HepG2 (cell line): ENCODE measurements around the gene MTA3. TPM values are rescaled to one million over a fixed set of nuclear protein-coding genes. Genes with fewer than 3 reads are reported as not detected.

Source experiments
- ATAC-seq: fragments of 200-7000 bp; cut with Tn5 transposase; 3 replicates; pipeline ENCODE4 v1.9.1; 2020; ENCODE audit warnings: mild to moderate bottlenecking, moderate library complexity
- BruUV-seq: library from RNA; stranded (reverse); fragments of 400-500 nt; replicated peaks from 2 replicates; lab custom pipeline; 2021; lab: Mats Ljungman, UMichigan
- CTCF ChIA-PET: fragments of 300-600 bp; formaldehyde crosslinking; extraction: SDS; loops from one replicate; lab custom pipeline; 2021; ENCODE audit warnings: low total read pairs, inconsistent platforms, low intra/inter-chr PET ratio; lab: Yijun Ruan, JAX
- POLR2A ChIA-PET: fragments of 350-600 bp; sonication (Branson Sonifier 250); formaldehyde crosslinking; loops from one replicate; lab custom pipeline; 2020; ENCODE audit warnings: antibody characterized with exemption, inconsistent platforms; lab: Yijun Ruan, JAX
- DNase-seq: peaks from one replicate; pipeline ENCODE4 v3.0.0-alpha.2; 2015; ENCODE audit warnings: low spot score
- FAIRE-seq: peaks from 3 replicates; lab custom pipeline; 2011; peaks lifted over from hg19 to GRCh38; lab: Jason Lieb, UNC
- H2AFZ ChIP-seq: one replicate; pipeline ENCODE4 v1.6.1; 2011; ENCODE audit warnings: low read length, inconsistent platforms
- H3K27ac ChIP-seq: fragments of 300-600 bp; 3 replicates; pipeline ENCODE4 v1.8.0; 2011; ENCODE audit warnings: mixed run types, mild to moderate bottlenecking, mixed read lengths, low read length, inconsistent platforms; ENCODE audit not compliant: insufficient read depth; ENCODE audit errors: extremely low read length
- H3K27me3 ChIP-seq, 2 experiments: fragments of 200-600 bp in 1 of 2; 2 replicates in 1 of 2; 3 replicates in 1 of 2; pipeline versions ENCODE4 v1.6.0 to v1.8.0; 2011; ENCODE audit warnings: low read length in 2 of 2, mild to moderate bottlenecking in 2 of 2, moderate library complexity in 2 of 2, inconsistent platforms in 1 of 2; ENCODE audit not compliant: insufficient read depth in 2 of 2, control insufficient read depth in 1 of 2
- H3K36me3 ChIP-seq, 2 experiments: fragments of 200-600 bp in 1 of 2; replicated peaks in 1 of 2; 2 replicates in 1 of 2; 3 replicates in 1 of 2; pipeline versions ENCODE4 v1.5.1 to v1.8.0; 2011; ENCODE audit warnings: low read length in 2 of 2, inconsistent platforms in 1 of 2; ENCODE audit not compliant: insufficient read depth in 2 of 2, control insufficient read depth in 1 of 2
- H3K4me1 ChIP-seq: 2 replicates; pipeline ENCODE4 v1.5.1; 2012; ENCODE audit warnings: low read length, inconsistent platforms; ENCODE audit not compliant: insufficient read depth
- H3K4me2 ChIP-seq: 2 replicates; pipeline ENCODE4 v1.6.0; 2011; ENCODE audit warnings: low read depth, low read length, inconsistent platforms
- H3K4me3 ChIP-seq, 3 experiments: fragments of 200-600 bp in 1 of 3; sonication (generic), shearing (Covaris generic) in 1 of 3; replicated peaks in 1 of 3; 2 replicates each; pipeline ENCODE4 v1.5.1; 2011 to 2016; ENCODE audit warnings: low read length in 3 of 3, inconsistent platforms in 2 of 3, low read depth in 2 of 3, mild to moderate bottlenecking in 2 of 3, control low read depth in 1 of 3, mixed read lengths in 1 of 3; ENCODE audit not compliant: insufficient read depth in 1 of 3
- H3K79me2 ChIP-seq: one replicate; pipeline ENCODE4 v1.6.1; 2011; ENCODE audit warnings: low read length, inconsistent platforms; ENCODE audit not compliant: insufficient read depth
- H3K9ac ChIP-seq: 2 replicates; pipeline ENCODE4 v1.6.0; 2011; ENCODE audit warnings: mild to moderate bottlenecking, low read depth, low read length, inconsistent platforms; ENCODE audit not compliant: insufficient read depth
- H3K9me3 ChIP-seq: 2 replicates; pipeline ENCODE4 v1.5.1; 2012; ENCODE audit warnings: mild to moderate bottlenecking, low read length
- H4K20me1 ChIP-seq: 2 replicates; pipeline ENCODE4 v1.6.0; 2011; ENCODE audit warnings: inconsistent platforms, mild to moderate bottlenecking, low read length, moderate library complexity; ENCODE audit not compliant: insufficient read depth
- DNMT1 ChIP-seq: sonication (generic); formaldehyde crosslinking; IDR thresholded peaks from 2 replicates; pipeline ENCODE4 v1.5.1; 2020; ENCODE audit warnings: mild to moderate bottlenecking, missing genetic modification reagents
- EHMT2 ChIP-seq: fragments of 200-600 bp; sonication (generic); IDR thresholded peaks from 2 replicates; pipeline ENCODE4 v1.7.0; 2017; ENCODE audit warnings: antibody characterized with exemption, low read depth, low read length, borderline replicate concordance
- ELK4 ChIP-seq: sonication (generic); formaldehyde crosslinking; IDR thresholded peaks from 2 replicates; pipeline ENCODE4 v1.9.0; 2021; ENCODE audit warnings: missing genetic modification reagents, borderline replicate concordance
- GATAD2A ChIP-seq: IDR thresholded peaks from 2 replicates; pipeline ENCODE4 v1.6.1; 2016
- HMGA1 ChIP-seq: sonication (generic); formaldehyde crosslinking; conservative IDR thresholded peaks from 2 replicates; pipeline ENCODE4 v1.4.0; 2020; ENCODE audit warnings: missing genetic modification reagents
- KDM2A ChIP-seq: sonication (generic); formaldehyde crosslinking; IDR thresholded peaks from 2 replicates; pipeline ENCODE4 v1.4.0; 2020; ENCODE audit warnings: low read depth, missing genetic modification reagents, borderline replicate concordance
- KDM5B ChIP-seq: sonication (generic); formaldehyde crosslinking; IDR thresholded peaks from 2 replicates; pipeline ENCODE4 v1.4.0; 2020; ENCODE audit warnings: missing genetic modification reagents, mild to moderate bottlenecking, borderline replicate concordance
- KMT2B ChIP-seq: IDR thresholded peaks from 2 replicates; pipeline ENCODE4 v1.6.1; 2016; ENCODE audit warnings: missing genetic modification reagents, missing compliant biosample characterization
- NBN ChIP-seq: fragments of 450-650 bp; conservative IDR thresholded peaks from 2 replicates; pipeline ENCODE4 v1.6.1; 2017
- RFXAP ChIP-seq: sonication (generic); formaldehyde crosslinking; IDR thresholded peaks from 2 replicates; pipeline ENCODE4 v1.4.0; 2020; ENCODE audit warnings: missing genetic modification reagents, borderline replicate concordance
- SALL2 ChIP-seq: sonication (generic); formaldehyde crosslinking; IDR thresholded peaks from 2 replicates; pipeline ENCODE4 v1.8.1; 2023; ENCODE audit warnings: mild to moderate bottlenecking, missing genetic modification reagents, inconsistent platforms
- TCF7L2 ChIP-seq: IDR thresholded peaks from 2 replicates; pipeline ENCODE4 v1.6.1; 2011; ENCODE audit warnings: mild to moderate bottlenecking, low read depth, low read length, moderate library complexity
- ZBTB26 ChIP-seq: IDR thresholded peaks from 2 replicates; pipeline ENCODE4 v1.6.1; 2016; ENCODE audit warnings: missing compliant biosample characterization, missing genetic modification reagents, borderline replicate concordance
- ZBTB8A ChIP-seq: sonication (generic); formaldehyde crosslinking; IDR thresholded peaks from 2 replicates; pipeline ENCODE4 v1.4.0; 2020; ENCODE audit warnings: mild to moderate bottlenecking, low read depth, missing genetic modification reagents, borderline replicate concordance
- ZFX ChIP-seq: sonication (generic); formaldehyde crosslinking; IDR thresholded peaks from 2 replicates; pipeline ENCODE4 v1.4.0; 2020; ENCODE audit warnings: mild to moderate bottlenecking, low read depth, missing genetic modification reagents, moderate library complexity
- ZNF124 ChIP-seq: sonication (generic); formaldehyde crosslinking; IDR thresholded peaks from 2 replicates; pipeline ENCODE4 v1.4.0; 2020; ENCODE audit warnings: missing genetic modification reagents
- ZNF33B ChIP-seq: sonication (generic); formaldehyde crosslinking; IDR thresholded peaks from 2 replicates; pipeline ENCODE4 v1.5.1; 2020; ENCODE audit warnings: mild to moderate bottlenecking, missing genetic modification reagents
- ZNF414 ChIP-seq: sonication (generic); formaldehyde crosslinking; IDR thresholded peaks from 2 replicates; pipeline ENCODE4 v1.5.0; 2020; ENCODE audit warnings: missing genetic modification reagents
- ZNF776 ChIP-seq: sonication (generic); formaldehyde crosslinking; IDR thresholded peaks from 2 replicates; pipeline ENCODE4 v1.4.0; 2020; ENCODE audit warnings: mild to moderate bottlenecking, missing genetic modification reagents
- ZSCAN12 ChIP-seq: sonication (generic); formaldehyde crosslinking; IDR thresholded peaks from 2 replicates; pipeline ENCODE4 v1.9.0; 2021; ENCODE audit warnings: mild to moderate bottlenecking, missing genetic modification reagents
- WGBS: methylation state at CpG from one replicate; pipeline ENCODE4 v1.1.6; 2017; ENCODE audit warnings: low lambda C conversion rate; 5-methylcytosine and 5-hydroxymethylcytosine counted together
- in situ Hi-C: cut with HindIII; loops from 2 replicates; pipeline ENCODE4 v1.10.0; 2017; ENCODE audit warnings: low pct_unique_long_range_greater_than_20kb; ENCODE audit not compliant: extremely low pct_ligation_motif_present
- intact Hi-C: fragments of 100-400 bp; cut with micrococcal nuclease; formaldehyde crosslinking; loops from one replicate; pipeline ENCODE4 v1.10.0; 2022; ENCODE audit not compliant: unreplicated experiment
- polyA plus RNA-seq, 8 experiments: library from polyadenylated mRNA; depleted of rRNA in 3 of 8; stranded (reverse) in 7 of 8; unstranded in 1 of 8; fragments of >200 nt; fragmentation: Illumina TruSeq in 4 of 8; extraction: Trizol in 4 of 8; gene quantifications; 2 replicates each; pipeline versions ENCODE4 v1.2.1 to v1.2.3, GENCODE V29; 2011 to 2016; ENCODE audit warnings: low read depth in 4 of 8, missing spikeins in 1 of 8, mixed read lengths in 1 of 8; ENCODE audit not compliant: insufficient read depth in 1 of 8
- total RNA-seq, 5 experiments: library from RNA; depleted of rRNA; stranded (reverse); fragments of >200 nt; fragmentation: Illumina TruSeq; extraction: Trizol; gene quantifications; 2 replicates each; pipeline ENCODE4 v1.2.3, GENCODE V29; 2016; ENCODE audit warnings: low read depth in 1 of 5

MTA3 gene
- total and polyA plus RNA-seq, 2 of the 13 experiments (the other 11 are each of a cell fraction or from before 2014, with no cell fraction given), result 48.8 to 77.8 TPM

- no peak for TF ChIP-seq KDM2A (CRISPR knock-in tag)
- TF ChIP-seq ELK4 (CRISPR knock-in tag), result no peak
- no peak for TF ChIP-seq ZNF124 (CRISPR knock-in tag)
- no peak for TF ChIP-seq GATAD2A (CRISPR knock-in tag)
- no peak for TF ChIP-seq KMT2B (CRISPR knock-in tag)
- TF ChIP-seq ZNF776 (CRISPR knock-in tag), result no peak
- no peak for TF ChIP-seq ZBTB8A (CRISPR knock-in tag)
- TF ChIP-seq HMGA1 (CRISPR knock-in tag), result no peak
These were observed 186.3 kb downstream of the MTA3 start (continued) for GRCh38 chr2:42754776-42755140.

- POLR2A ChIA-PET, result no interaction called here
- CTCF ChIA-PET, result no interaction called here
- TF ChIP-seq ZSCAN12 (CRISPR knock-in tag), result no peak
- TF ChIP-seq ZNF414 (CRISPR knock-in tag), result no peak
- TF ChIP-seq KDM5B (CRISPR knock-in tag), result no peak
- TF ChIP-seq ZFX (CRISPR knock-in tag), result no peak
- TF ChIP-seq RFXAP (CRISPR knock-in tag), result no peak
- no peak for TF ChIP-seq SALL2 (CRISPR knock-in tag)
- TF ChIP-seq DNMT1 (CRISPR knock-in tag), result no peak
- TF ChIP-seq ZBTB26 (CRISPR knock-in tag), result no peak
- no peak for TF ChIP-seq EHMT2
- no peak for TF ChIP-seq ZNF33B (CRISPR knock-in tag)
- no peak for TF ChIP-seq NBN
- TF ChIP-seq TCF7L2, result no peak
These were observed 186.9 kb downstream of the MTA3 start for GRCh38 chr2:42755191-42755880.

More at GRCh38 chr2:42755191-42755880, 186.9 kb downstream of the MTA3 start:
- DNase-seq, result no peak
- ATAC-seq, result no peak
- Histone ChIP-seq H3K79me2 (no peaks in the 10 kb centered on the region), H3K4me1 (peaks cover 16% of the 10 kb centered on the region), H3K9ac (no peak overlapping the region), H4K20me1 (no peaks in the 10 kb centered on the region), H3K27me3 (no peaks in the 10 kb centered on the region), H3K4me3 (no peak overlapping the region), H3K9me3 (no peaks in the 10 kb centered on the region), H3K4me2 (no peak overlapping the region), H3K27ac (no peak overlapping the region), H3K36me3 (no peaks in the 10 kb centered on the region; a peak in 1 of 5 replicates), H2AFZ (no peak overlapping the region)
- no TSS peak for BruUV-seq
- intact Hi-C loops, result no loop called here
- WGBS, result 86% methylated on average over 13 of the region's 14 CpGs
- in situ Hi-C loops, result no loop called here
- FAIRE-seq, result no peak
